MCF 10A (cell line): ENCODE data around the gene GCGR. TPM values are rescaled to one million over a fixed set of nuclear protein-coding genes. Genes with fewer than 3 reads are reported as not detected.

Experiments
- BruUV-seq: library from RNA; stranded (reverse); fragments of 400-500 nt; replicated peaks from 2 replicates; lab custom pipeline; 2021; lab: Mats Ljungman, UMichigan
- CTCF ChIA-PET: fragments of 300-600 bp; sonication (Branson Sonifier 250); formaldehyde crosslinking; extraction: SDS; loops from one replicate; lab custom pipeline; 2021; ENCODE audit warnings: antibody characterized with exemption, inconsistent platforms; lab: Yijun Ruan, JAX
- POLR2A ChIA-PET: fragments of 300-600, 350-650 bp; sonication (Branson Sonifier 250); formaldehyde crosslinking; extraction: SDS; loops from one replicate; lab custom pipeline; 2020; ENCODE audit warnings: antibody characterized with exemption, inconsistent platforms; lab: Yijun Ruan, JAX
- DNase-seq: peaks from one replicate; pipeline ENCODE4 v3.0.0-alpha.2; 2018; ENCODE audit not compliant: unreplicated experiment
- H3K27ac Mint-ChIP-seq: one replicate; pipeline ENCODE4 v1.8.0; 2022; ENCODE audit warnings: mild to moderate bottlenecking, low read depth, mixed read lengths; ENCODE audit not compliant: unreplicated experiment
- H3K27me3 Mint-ChIP-seq: one replicate; pipeline ENCODE4 v1.8.0; 2022; ENCODE audit warnings: mixed read lengths; ENCODE audit not compliant: insufficient read depth, unreplicated experiment
- H3K36me3 Mint-ChIP-seq: one replicate; pipeline ENCODE4 v1.8.0; 2022; ENCODE audit warnings: mild to moderate bottlenecking, moderate library complexity, mixed read lengths; ENCODE audit not compliant: insufficient read depth, unreplicated experiment
- H3K4me1 Mint-ChIP-seq: one replicate; pipeline ENCODE4 v1.8.0; 2022; ENCODE audit warnings: mixed read lengths; ENCODE audit not compliant: insufficient read depth, unreplicated experiment
- H3K4me3 Mint-ChIP-seq: one replicate; pipeline ENCODE4 v1.8.0; 2022; ENCODE audit warnings: mild to moderate bottlenecking, moderate library complexity, mixed read lengths; ENCODE audit not compliant: unreplicated experiment
- H3K9me3 Mint-ChIP-seq: one replicate; pipeline ENCODE4 v1.8.0; 2022; ENCODE audit warnings: mixed read lengths; ENCODE audit not compliant: unreplicated experiment
- CTCF ChIP-seq: fragments of 200-600 bp; IDR thresholded peaks from one replicate; pipeline ENCODE4 v1.8.0; 2022; ENCODE audit warnings: antibody characterized with exemption, mild to moderate bottlenecking; ENCODE audit not compliant: unreplicated experiment
- intact Hi-C: fragments of 100-400 bp; cut with micrococcal nuclease; formaldehyde crosslinking; loops from 2 replicates; pipeline ENCODE4 v1.14.1; 2022
- total RNA-seq: library from RNA; stranded (reverse); gene quantifications from 2 replicates; pipeline ENCODE4 v1.2.3, GENCODE V29; 2022

Gene GCGR
- total RNA-seq, 1 experiment from 2014 or later: not detected

- Mint-ChIP-seq H3K9me3 (no peaks in the 10 kb centered on the region), H3K27me3 (peaks cover 88% of the 10 kb centered on the region), H3K36me3 (no peaks in the 10 kb centered on the region), H3K27ac (no peak overlapping the region), H3K4me3 (no peak overlapping the region), H3K4me1 (peaks cover 9% of the 10 kb centered on the region)
- BruUV-seq: no TSS peak
- TF ChIP-seq CTCF: no peak
- ChIA-PET POLR2A (no interaction called here), CTCF (no interaction called here)
- intact Hi-C loops: no loop called here
- no peak for DNase-seq
Measured at GRCh38 chr17:81804559-81805399, 829 bp downstream of the GCGR start.

- Mint-ChIP-seq H3K27ac (no peak overlapping the region), H3K4me1 (peaks cover 9% of the 10 kb centered on the region), H3K27me3 (peaks cover 88% of the 10 kb centered on the region), H3K4me3 (no peak overlapping the region), H3K9me3 (no peaks in the 10 kb centered on the region), H3K36me3 (no peaks in the 10 kb centered on the region)
- intact Hi-C loops: no loop called here
- no peak for DNase-seq
- TF ChIP-seq CTCF: no peak
- ChIA-PET POLR2A (interaction anchor here (0.6 kb wide), 1 partner anchor 445 kb away, joined by 3 read pairs; no protein-coding TSS in a partner anchor), CTCF (interaction anchor here (0.5 to 0.7 kb wide), 2 partner anchors 216 to 410 kb away, joined by 3 read pairs; no protein-coding TSS in a partner anchor)
- BruUV-seq: no TSS peak
Measured at GRCh38 chr17:81805707-81806460, 1.9 kb downstream of the GCGR start.

GRCh38 chr17:81806461-81807209 lies 2.7 kb downstream of the GCGR start:
- DNase-seq: no peak
- CTCF ChIA-PET: interaction anchor here (0.5 to 0.7 kb wide), 3 partner anchors 72 to 409 kb away, joined by 3 read pairs; no protein-coding TSS in a partner anchor
- Mint-ChIP-seq H3K9me3 (no peaks in the 10 kb centered on the region), H3K27ac (no peak overlapping the region), H3K4me1 (peaks cover 9% of the 10 kb centered on the region), H3K36me3 (no peaks in the 10 kb centered on the region), H3K4me3 (no peak overlapping the region), H3K27me3 (peaks cover 80% of the 10 kb centered on the region)
- intact Hi-C loops: no loop called here
- no peak for TF ChIP-seq CTCF
- POLR2A ChIA-PET: no interaction called here
- no TSS peak for BruUV-seq
